HG02852 (cell line): ENCODE results near the gene SMARCA4.
"Not testable (repeated sequence)": the region's sequence is repeated elsewhere in the genome, so short reads cannot be mapped to it uniquely, and the experiment has no call there.

Experiments used
- ATAC-seq: cut with Tn5 transposase; IDR thresholded peaks from one replicate; pipeline ENCODE4 v1.9.1; 2021; ENCODE audit warnings: mild to moderate bottlenecking, moderate library complexity; ENCODE audit not compliant: unreplicated experiment

The SMARCA4 gene

GRCh38 chr19:10928563-10929401 lies 32.0 kb upstream of the SMARCA4 start, which contains the start of the genes TIMM29 and YIPF2:
TIMM29 (plus strand) TSS chr19:10928811; CDS start chr19:10928823, 12 bp downstream.
YIPF2 (minus strand) TSS chr19:10928639; CDS start chr19:10928410, 229 bp downstream.
- ATAC-seq = peak; percentile 73

DNA sequence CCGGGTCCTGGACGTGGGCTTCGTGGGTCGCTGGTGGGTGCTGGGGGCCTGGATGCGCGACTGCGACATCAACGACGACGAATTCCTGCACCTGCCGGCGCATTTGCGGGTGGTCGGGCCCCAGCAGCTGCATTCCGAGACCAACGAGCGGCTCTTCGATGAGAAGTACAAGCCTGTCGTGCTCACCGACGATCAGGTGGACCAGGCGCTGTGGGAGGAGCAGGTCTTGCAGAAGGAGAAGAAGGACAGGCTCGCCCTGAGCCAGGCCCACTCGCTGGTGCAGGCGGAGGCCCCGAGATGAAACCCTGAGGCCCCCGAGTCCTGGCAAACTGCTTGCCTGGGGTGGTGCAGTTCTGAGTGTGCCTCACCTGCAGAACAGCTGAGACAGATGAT lies 31.4 kb upstream of the SMARCA4 start:
- no peak for ATAC-seq

DNA sequence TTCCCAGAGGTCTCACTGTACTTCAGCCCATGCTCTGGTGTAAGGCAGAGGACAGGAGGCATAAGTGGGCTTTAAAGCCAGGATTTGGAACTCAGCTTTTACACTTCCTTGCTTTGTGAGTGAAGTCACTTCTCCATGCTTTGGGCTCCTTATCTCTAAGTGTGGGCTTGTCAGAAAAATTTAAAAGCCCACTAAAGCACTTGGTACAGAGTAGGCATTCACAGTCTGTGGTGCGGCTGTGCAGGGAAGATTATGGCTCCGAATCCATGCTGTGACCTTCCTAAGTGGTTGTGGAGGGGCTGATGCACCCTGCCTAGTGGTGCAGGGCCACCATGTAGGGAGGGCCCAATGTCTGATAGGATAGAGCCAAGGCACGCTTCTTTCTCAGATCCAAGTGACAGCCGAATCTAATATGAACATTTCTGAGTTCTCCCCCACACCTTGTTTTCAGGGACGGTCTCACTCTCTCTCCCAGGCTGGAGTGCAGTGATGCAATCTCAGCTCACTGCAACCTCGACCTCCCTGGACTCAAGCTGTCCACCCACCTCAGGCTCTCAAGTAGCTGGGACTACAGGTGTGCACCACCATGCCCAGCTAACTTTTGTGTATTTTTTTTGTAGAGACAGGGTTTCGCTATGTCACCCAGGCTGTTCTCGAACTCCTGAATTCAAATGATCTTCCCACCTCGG lies 25.3 kb upstream of the SMARCA4 start:
- ATAC-seq = no peak

GRCh38 chr19:10936661-10937084 lies 24.2 kb upstream of the SMARCA4 start:
- no peak for ATAC-seq

DNA sequence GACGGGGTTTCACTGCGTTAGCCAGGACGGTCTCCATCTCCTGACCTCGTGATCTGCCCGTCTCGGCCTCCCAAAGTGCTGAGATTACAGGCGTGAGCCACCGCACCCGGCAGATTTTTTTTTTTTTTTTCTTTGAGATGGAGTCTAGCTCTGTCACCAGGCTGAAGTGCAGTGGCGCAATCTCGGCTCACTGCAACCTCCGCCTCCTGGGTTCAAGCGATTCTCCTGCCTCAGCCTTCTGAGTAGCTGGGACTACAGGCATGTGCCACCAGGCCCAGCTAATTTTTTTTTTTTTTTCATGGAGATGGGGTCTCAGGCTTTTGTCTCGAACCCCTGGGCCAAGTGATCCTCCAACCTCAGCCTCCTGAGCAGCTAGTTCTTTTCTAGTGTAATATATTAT lies 19.2 kb upstream of the SMARCA4 start:
- ATAC-seq = not testable (repeated sequence)

GRCh38 chr19:10943412-10943811 lies 17.4 kb upstream of the SMARCA4 start:
- ATAC-seq = not testable (repeated sequence)

DNA sequence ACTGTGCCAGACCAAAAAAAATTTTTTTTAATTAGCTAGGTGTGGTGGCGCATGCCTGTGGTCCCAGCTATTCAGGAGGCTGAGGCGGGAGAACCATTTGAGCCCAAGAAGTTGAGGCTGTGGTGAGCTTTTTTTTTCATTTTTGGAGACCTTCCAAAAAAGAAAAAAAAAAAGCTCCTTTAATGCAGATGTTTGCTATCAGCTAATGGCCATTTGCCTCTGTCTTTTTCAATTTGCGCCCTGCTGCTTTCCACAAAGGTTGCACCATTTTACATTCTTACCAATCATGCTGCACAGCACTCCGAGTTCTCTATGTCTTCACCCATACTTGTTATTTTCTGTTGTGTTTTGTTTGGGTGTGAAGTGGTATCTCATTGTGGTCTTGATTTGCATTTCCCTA lies 15.6 kb upstream of the SMARCA4 start:
- no peak for ATAC-seq

GRCh38 chr19:10946958-10947657 lies 13.7 kb upstream of the SMARCA4 start:
- no peak for ATAC-seq

DNA sequence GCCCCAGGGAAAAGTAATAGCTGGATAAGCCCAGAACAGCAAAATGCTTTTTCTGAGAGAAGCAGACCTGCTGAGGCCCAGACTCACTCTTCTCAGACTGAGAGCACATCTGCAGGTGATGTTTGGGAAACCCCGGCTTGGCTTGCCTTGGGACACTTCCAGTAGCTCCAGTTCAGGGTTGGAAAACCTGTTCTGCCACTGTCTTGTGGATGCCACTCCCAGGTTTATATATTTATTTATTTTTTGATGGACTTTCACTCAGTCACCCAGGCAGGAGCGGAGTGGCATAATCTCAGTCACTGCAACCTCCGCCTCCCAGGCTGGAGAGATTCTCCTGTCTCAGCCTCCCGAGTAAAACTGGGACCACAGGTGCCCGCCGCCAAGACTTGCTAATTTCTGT lies 8.0 kb upstream of the SMARCA4 start:
- ATAC-seq = no peak

DNA sequence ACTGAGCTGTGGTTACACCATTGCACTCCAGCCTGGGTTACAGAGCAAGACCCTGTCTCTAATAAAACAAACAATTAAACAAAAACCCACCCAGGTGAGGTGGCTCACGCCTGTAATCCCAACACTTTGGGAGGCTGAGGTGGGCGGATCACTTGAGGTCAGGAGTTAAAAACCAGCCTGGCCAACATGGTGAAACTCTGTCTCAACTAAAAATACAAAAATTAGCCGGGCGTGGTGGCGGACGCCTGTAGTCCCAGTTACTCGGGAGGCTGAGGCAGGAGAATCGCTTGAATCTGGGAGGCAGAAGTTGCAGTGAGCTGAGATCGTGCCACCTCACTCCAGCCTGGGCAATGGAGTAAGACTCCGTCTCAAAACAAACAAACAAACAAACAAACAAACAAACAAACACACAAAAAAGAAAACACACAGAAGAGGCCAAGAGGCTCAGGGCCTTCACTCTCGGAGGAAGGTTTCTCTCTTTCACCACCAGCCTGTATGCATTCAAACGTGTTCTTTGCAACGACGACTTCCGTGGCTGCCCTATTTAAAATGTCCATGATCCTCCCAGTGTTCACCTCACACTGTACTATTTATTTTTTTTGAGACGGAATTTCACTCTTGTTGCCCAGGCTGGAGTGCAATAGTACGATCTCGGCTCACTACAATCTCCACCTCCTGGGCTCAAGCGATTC lies 1.4 kb upstream of the SMARCA4 start:
- ATAC-seq = not testable (repeated sequence)

GRCh38 chr19:10961073-10961860 lies 437 bp downstream of the SMARCA4 start:
- ATAC-seq = peak; percentile 37

DNA sequence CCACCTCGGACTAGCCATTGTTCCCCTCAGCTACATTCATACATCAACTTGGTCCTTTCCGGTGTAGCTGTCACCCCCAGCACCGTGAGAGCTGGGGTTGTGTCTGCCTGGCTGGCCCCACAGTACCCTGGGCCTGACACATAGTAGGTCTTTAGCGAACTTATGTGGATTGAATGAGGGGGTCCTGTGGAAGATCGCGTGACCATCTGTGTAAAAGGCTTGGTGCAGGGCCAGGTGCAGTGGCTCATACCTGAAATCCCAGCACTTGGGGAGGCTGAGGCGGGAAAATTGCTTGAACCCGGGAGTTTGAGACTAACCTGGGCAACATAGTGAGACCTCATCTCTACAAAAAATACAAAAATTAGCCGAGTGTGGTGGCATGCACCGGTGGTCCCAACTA lies 2.0 kb downstream of the SMARCA4 start:
- no peak for ATAC-seq

DNA sequence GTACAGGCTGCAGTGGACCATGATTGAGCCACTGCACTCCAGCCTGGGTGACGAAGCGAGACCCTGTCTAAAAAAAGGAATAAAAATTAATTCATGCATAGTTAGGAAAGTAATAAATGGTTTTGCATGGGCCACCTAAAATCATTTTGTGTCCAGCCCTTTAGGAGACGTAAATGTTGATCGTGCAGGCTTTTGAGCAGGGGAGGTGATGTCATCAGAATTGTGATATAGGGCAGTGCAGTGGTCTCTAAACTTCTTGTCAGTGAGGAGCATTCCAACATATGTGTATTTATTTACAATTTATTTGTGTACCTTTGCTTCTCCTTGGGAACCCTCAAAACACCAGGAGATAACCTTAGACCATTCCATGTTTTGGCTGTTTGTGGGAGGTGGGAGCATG lies 3.0 kb downstream of the SMARCA4 start:
- no peak for ATAC-seq

- no peak for ATAC-seq
Observed at GRCh38 chr19:10964903-10965302, 4.1 kb downstream of the SMARCA4 start.

DNA sequence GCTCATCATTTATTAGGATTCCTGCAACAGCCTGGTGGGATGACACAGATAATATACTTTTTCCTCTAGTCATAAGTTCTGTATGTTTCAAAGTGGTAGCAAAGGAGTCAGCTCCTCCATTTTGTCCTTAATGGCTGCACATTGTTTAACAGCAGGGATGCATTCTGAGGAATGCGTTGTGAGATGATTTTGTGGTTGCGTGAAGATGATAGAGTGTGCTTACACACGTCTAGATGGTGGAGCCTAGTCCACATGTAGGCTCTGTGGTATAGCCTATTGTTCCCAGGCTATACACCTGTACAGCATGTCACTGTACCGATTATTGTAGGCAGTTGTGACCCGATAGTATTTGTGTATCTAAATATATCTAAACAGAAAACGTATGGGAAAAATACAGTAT lies 4.6 kb downstream of the SMARCA4 start:
- ATAC-seq = no peak

DNA sequence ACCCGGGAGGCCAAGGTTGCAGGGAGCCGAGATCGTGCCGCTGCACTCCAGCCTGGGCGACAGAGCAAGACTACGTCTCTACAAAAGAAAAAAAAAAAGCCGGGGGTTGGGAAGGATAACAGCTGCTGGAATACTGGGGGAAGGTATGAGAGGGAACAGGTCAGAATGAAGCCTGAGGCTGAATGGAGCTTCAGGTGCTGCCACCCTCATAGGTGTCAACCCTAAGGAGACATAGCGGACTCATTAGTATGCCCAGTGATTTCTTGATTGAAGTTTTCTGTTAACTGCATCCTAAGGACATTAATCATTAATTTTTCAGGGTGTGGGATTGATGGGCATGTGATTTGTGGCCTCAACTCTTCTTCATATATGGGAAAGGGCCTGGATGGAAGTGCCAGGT lies 6.0 kb downstream of the SMARCA4 start:
- ATAC-seq = no peak

GRCh38 chr19:10968527-10969135 lies 7.8 kb downstream of the SMARCA4 start:
- ATAC-seq = no peak

GRCh38 chr19:10971107-10971726 lies 10.4 kb downstream of the SMARCA4 start:
- ATAC-seq = no peak
